ENCODE measurements around the gene COL4A5.
"Not testable (repeated sequence)": the region's sequence is repeated elsewhere in the genome, so short reads cannot be mapped to it uniquely, and the experiment has no call there.

COL4A5 gene

DNA sequence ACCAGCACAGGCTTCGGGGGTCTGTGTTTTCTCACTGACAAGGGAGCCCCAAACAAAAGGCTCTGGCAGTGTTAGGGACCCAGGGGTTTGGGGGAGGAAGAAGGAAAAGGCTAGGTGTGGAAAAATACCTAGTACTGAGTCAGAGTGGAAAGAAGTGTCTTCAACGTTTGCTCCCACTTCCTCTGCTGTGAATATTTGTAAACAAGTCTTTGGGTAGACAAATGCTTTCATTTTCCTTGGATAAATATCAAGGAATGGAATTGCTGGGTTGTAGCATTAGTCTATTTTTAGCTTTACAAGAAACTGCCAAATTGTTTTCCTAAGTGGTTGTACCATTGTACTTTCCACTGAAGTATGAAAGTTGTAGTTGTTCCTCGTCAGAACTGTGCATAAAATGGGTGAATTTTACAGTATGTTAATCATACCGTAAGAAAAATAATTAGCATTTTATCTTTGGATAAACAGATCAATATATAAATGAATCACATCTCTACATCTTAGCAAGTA lies 17.4 kb downstream of the COL4A5 start:
- no peak for DNase-seq

DNA sequence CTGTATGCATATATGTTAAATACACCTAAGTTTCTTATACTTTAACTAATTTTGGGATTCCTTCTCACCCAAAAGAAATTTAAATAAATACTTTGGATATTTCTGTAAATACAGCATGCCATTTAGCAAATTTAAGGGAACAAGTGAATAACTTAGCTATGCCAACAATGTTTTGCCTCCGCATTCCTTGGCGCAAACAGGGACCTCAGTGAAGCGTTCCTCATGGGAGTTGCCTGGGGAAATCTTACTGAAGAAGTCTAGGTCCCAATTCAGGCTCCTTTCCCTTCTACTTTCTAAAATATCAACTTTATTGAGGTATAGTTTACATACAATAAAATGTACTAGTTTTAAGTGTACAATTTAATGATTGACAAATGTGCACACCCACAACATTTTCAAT lies 25.0 kb downstream of the COL4A5 start:
- no peak for DNase-seq

DNA sequence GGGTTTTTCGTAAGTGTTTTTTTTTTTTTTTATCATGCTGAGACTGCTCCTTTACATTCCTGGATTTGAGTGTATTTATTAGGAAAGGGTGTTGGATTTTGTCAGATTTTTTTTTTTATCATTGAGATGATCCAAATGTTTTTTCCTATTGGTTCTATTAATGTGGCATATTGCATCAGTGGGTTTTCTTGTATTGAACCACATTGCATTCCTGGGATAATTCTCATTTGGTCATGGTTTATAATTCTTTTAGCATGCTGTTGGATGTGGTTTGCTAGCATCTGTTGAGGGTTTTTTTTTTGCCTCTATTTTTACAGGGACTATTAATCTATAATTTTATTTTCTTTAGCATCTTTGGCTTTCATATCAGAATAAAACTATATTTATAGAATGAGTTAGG lies 28.8 kb downstream of the COL4A5 start:
- no peak for DNase-seq

DNA sequence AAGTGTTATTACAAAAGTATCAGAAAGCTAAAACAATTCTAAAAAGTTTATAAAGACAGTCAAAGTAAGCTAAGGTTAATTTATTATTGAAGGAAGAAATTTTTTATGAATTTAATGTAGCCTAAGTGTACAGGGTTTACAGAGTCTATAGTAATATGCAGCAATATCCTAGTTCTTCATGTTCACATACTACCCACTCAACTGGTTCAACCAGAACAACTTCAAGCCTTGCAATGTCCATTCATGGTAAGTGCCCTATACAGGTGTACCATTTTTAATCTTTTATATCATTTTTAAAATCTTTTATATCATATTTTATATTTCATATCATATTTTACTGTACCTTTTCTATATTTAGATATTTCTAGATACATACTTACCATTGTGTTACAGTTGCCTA lies 34.3 kb downstream of the COL4A5 start:
- no peak for DNase-seq

DNA sequence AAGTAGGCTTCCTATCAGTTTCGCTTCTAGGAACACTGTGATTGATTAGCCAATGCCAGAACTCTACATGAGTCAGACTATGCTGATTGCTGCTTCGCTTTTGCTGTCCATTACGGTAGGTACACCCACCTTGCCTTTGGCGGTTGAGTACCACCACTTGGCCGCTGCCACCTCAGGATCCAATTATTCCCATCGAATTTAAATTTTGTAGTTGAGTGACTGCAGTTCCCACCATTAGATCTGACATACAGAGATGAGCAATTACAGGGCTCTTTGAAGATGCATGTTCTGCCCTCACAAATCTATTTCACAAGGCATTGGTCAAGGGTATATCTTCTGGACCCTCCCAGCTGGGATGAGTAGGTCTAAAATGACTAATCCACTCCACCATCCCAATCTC lies 41.9 kb downstream of the COL4A5 start:
- not testable (repeated sequence) for DNase-seq

DNA sequence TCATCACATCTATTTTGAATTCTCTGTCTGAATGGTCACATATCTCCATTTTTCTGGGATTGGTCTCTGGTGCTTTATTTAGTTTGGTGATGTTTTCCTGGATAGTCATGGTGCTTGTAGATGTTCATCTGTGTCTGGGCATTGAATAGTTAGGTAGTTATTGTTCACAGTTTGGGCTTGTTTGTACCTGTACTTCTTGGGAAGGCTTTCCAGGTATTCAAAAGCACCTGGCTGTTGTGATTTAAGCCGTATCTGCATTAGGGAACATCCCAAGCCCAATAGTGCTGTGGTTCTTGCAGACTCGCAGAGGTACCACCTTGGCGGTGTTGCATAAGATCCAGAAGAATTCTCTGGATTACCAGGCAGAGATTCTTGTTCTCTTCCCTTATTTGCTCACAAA lies 44.6 kb downstream of the COL4A5 start:
- DNase-seq, result no peak

DNA sequence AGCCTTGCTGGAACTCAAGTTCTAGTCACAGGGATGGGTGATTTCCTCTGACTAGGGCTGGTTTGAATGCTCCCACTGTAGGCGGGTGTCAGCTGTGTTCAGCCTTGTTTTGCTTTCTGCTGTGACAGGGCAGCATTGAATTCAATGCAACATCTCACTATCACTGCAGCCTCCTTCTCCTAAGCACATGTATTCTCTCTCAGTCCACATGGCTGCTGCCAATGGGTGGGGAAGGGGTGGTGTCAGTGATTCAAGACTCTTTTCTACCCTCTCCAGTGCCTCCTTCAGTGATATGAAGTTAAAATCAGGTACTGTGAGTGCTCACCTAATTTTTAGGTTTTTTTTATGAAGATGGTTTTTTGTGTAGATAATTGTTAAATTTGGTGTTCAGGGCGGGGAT lies 46.3 kb downstream of the COL4A5 start:
- DNase-seq, result no peak

DNA sequence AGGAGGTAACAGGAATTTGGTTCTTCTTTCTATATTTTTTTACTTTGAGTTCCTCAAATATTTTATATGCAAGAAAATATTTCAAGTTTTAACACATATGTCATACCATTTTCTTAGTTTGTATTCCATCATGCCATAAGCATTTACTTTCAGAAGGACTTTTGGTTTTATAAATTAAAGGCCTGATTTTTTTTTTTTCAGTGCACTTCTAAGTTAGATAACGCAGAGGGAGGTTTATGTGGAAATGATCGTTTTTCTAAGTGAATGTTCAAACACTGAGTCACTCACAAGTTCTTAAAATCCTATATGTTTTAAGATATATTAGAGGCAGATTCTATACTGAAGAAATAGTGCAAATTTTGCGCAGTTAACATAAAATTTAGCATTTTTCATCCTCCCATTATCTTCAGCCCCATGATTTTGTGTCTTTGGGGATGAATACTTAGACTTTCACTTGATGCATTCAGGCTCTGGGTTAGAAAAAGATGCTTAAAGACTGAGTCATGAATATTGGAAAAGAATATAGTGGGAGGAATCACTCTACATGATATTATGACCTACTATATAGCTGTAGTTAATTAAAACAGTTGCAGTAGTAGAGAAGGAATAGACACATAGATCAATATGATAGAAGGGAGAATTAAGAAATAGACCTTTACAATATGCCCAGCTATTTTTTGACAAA lies 54.9 kb downstream of the COL4A5 start:
- no peak for DNase-seq

DNA sequence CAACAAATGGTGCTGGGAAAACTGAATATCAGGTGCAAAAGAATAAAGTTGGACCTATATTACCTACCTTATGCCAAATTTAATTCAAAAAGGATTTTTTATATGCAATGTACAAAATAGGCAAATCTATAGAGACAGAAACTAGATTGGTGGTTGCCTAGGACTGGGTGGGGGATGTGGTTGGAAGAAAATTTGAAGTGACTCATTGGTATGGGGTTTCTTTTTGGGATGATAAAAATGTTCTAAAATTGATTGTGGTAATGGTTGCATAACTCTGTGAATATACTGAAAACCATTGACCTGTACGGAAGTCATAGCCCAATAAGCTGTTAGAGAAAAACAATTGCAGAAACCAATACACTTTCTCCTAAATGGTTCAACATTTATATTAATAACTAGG lies 72.1 kb downstream of the COL4A5 start:
- DNase-seq, result no peak

DNA sequence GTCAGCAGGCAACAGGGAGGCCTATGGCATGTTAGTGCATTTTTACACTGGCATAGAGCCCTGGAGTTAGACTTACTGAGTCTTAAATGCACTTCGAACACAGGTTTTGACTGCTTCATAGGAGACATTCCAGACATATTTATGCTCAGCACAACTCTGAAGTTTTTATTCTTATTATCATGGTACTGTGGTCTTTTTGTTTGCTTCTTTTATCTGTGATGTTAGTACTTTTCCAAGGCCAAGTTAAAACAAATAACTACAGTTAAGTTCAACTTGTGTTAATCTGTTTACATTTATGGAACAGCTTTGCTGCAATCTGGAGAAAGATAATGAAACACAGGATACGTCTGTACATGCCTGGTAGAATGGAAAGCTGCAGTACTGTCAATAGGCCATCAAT lies 76.5 kb downstream of the COL4A5 start:
- no peak for DNase-seq

DNA sequence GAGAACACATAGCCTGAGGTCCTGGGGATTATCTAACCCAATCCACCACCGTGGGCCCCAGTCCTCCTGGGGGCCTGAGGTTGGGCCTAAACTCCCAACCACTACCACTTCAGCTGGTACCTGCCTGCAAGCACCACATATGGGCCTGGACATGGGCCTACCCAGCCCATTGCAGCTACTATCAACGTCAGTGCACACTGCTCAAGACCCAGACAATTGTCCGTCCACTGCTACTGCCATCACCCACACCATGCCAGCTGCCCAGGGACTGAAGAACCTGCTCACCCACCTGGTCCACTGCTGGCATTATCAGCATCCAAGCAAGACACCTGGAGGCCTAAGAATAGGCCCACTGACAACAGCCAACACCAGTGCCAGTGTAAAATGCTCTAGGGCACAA lies 88.1 kb downstream of the COL4A5 start:
- DNase-seq, result no peak

DNA sequence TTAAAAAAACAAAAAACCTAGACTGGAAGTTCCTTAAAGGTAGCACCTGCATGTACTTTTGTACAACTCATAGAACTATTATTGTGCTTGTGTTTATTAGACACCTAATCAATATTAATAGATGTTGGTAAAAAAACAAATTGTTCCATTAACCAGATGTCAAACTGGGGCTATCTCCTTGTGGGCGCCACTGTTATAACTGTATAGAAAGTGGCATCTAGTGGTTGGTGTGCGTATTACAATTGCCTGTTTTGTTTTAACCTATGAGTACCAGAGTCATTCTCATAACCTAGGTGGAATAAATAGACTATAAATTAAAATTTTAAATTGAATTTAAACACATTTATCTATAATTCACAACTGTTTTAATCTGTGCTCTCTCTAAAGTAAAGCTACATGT lies 97.4 kb downstream of the COL4A5 start:
- DNase-seq, result peak in 1 of 2 donors; percentile 10

DNA sequence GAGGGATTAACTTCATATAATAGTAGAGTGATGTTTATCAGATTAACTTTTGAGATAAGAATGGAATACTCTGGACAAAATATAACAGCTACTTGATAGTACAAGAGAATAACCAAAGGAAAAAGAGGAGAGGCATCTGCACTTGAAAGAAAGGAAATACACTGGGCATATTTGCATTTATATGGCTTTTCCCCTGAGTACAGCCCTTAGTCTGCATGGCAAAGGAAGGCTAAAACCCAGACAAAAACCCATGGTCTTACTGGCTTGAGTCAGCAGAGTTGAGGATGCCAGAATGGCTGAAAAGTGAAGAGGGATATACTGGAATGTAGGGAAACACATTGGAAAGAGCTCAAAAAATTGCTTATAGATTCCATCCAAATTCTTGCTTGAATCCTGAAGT lies 101.6 kb downstream of the COL4A5 start:
- no peak for DNase-seq

DNA sequence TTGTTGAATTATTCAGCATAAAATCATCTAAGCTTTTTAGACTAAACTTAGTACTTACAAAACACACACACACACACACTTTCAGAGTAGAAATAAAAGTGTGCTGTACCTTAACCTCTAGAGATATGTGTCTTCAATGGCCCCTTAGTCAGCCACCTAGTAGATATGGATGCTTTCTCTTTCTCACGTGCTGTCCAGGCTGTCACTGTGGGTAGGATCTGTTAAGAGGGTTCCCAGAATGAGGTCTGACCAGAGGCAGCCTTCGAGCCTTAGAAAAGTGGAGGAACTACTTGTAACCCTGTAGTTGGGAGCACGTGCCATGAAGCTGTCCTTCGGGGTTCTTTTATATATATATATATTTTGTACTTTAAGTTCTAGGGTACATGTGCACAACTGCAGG lies 117.9 kb downstream of the COL4A5 start:
- DNase-seq, result no peak

DNA sequence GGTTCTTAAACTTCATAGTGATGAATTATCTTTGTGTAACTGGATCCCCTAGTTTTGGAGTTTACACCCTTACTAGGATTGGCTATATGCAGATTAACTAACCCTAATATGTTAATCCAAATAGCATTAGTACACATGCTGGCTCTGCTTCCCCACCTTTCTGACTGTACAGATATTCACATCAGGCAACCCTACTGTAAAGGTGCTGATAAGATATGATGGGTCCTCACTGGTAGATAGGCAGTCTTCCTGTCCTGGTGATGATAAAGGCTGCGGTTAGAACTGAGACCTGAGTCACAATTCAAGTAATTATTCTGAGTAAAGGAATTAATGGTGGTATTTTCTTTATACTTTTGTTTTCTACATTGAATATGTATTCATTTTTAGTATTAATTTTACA lies 118.6 kb downstream of the COL4A5 start:
- no peak for DNase-seq

DNA sequence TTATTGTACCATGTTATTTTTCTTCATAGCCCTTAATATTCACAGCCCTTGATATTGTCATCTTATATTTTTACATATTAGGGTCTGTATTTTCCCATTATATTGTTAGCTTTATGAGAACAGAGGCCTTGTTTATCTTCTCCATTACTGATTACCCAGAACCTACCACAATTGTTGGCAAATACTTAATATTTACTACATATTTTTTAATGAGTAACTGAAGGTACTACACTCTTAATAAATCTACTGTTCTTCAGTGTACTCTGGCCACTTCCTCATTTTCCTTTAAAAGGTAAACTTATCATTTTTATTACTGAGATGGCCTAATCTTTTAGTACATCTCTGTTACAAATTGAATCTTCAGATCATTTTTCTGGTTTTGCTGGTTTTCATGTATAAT lies 133.5 kb downstream of the COL4A5 start:
- DNase-seq, result no peak

DNA sequence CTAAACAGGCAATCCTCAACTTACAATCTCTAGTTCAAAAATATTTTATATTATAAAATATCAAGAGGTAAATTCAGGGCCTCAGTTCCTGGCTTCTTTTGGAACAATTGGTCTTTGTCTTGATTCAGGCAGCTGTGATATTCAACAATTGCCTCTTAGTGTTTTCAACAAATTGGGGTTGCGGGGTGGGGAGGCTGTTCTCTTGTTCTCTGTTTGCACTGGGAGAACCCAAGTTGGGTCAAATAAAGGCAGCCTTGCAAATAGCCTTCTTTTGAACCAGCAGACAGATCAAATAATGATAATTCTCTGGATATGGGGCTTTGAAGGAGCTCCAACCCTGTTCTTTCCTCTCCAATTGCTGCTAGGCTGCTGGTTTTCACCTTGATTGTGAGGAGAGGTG lies 142.5 kb downstream of the COL4A5 start:
- no peak for DNase-seq

DNA sequence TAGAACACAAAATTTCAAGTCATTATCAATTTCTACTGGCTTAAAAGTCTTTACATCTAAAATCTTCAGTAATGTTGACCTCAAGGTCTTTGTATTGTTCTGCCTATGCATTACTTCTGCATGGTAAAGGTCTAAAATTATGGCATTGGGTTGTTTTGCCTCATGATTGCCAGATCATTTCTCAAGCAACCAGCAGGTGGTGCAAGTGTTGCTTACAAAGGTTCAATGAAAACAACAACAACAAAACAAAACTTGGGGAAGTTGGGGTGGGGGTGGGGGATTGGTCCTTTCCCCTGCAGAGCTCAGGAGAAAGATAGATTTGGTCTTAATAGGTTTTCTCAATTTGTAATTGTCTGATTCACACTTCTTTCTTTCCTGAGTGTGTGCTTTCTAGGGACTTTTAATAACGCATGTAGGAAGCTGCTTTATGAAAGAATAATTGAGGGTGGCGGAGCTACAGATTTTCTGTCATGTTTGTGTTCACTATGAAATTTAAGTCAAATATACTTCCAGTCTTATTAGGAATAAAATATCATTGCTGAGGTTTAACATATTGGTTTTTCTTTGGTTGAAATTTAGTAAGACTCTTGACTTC lies 145.1 kb downstream of the COL4A5 start:
- DNase-seq, result peak in 1 of 2 donors; percentile 1

DNA sequence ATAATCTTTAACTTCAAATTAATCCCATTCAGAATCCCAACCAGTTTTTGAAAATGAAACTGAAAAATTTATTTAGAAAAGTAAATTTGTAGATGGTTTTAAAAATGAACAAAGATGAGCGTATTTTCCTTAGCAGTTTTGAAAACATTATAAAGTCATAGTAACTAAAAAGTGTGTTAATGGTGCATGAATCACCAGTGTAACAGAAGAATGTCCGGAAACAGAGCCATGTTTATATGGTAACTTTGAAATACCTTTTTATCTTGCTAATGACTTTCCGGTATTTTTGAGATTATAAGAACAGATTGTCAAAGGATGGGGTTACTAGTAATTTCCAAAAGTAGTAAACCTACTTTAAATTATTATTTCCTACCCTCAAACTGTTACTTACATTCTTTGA lies 150.9 kb downstream of the COL4A5 start:
- DNase-seq, result no peak

DNA sequence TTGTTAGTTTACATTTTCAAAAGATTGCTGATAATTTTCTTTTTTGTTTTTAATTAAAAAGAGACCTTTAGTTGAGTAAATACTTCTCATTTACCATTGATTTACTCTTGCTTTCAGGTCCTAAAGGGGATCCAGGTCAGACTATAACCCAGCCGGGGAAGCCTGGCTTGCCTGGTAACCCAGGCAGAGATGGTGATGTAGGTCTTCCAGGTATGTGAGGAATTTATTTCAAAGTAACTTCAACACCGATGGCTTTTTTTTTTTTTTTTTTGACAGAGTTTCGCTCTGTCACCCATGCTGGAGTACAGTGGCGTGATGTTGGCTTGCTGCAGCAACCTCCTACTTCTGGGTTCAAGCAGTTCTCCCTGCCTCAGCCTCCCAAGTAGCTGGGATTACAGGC lies 161.6 kb downstream of the COL4A5 start:
- no peak for DNase-seq

DNA sequence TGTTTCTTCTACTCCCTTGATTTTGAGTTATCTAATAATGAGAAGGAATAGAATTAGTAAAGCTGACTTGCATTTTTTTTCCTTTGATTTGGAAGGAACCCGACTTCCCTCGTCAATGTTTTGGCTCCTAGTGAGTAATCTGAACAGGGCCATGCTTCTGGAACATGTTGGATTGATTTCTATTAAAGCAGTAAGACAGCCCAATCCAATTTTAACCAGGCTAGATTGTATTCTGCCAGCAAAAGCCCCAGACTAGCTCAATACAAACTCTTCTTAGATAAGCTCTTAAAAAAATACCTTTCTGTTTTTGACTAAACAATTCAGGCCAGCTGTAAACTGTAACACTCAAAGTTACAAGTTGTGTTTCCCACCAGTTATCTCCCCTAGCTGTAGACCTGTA lies 170.5 kb downstream of the COL4A5 start:
- no peak for DNase-seq

DNA sequence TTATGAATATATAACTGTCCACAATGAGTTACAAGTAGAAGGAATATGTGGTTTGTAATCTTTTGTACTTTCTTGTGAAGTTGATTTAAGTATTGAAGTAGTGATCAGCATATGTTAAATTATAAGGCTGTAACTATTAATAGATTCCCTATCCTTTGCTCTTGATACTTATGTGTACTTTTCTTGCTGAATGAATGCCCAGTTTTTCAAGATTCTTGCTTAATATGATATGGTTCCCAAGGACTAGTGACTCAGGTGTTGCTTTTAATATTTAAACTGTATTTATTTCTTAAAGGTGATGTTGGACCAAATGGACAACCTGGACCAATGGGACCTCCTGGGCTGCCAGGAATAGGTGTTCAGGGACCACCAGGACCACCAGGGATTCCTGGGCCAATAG lies 175.0 kb downstream of the COL4A5 start:
- no peak for DNase-seq

DNA sequence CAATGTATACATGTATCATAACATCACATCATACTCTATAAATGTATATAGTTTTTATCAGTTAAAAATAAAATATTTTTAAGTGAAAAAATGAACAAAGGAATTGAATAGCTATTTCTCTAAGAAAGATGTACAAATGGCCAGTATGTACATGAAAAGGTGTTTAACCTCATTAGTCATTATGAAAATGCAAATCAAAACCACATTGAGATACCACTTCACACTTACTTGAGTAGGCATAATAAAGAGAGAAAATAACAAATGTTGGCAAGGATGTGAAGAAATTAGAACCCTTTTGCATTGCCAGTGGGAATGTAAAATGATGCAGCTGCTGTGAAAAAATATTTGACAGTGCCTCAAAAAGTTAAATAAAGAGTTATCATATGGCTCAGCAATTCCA lies 201.2 kb downstream of the COL4A5 start:
- DNase-seq, result no peak

DNA sequence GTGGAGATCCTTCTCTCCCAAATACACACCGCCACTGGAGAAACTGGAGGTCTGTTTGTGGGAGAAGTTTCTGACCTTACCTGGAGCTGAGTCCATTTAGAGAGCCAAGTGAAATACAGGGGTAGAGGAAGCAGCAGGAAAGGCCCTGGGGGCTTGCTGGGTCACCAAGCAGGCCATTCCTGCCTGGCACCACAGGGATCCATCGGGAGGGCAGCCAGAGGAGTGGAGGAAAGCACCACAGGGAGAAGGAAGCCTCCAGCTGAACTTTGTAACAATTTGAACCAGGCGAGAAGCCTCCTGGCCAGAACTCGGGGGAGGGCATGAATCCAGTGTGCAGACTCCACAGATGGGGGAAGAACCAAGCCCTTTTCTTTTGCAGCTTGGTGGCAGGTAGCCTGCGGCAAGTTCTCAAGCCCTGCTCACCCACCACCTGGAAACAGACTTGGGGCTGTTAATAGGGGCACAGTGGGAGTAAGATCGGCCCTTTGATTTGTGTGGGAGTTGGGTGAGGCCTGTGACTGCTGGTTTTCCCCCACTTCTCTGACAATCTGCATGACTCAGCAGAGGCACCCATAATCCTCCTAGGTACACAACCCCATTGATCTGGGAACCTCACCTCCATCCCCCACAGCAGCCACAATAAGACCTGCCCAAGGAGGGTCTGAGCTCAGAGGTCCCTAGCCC lies 202.1 kb downstream of the COL4A5 start:
- no peak for DNase-seq

DNA sequence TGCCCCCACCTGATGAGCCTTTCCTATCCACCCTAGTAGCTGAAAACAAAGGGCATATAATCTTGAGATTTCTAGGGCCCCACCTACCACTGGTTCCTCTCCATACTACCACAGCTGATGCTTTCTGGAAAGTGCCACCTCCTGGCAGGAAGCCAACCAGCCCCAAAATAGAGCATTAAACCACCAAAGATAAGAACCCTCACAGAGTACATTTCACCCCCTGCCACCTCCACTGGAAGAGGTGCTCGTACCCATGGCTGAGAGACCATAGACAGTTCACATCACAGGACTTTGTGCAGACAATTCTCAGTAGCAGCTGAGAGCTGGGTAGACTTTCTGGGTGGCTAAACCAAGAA lies 202.6 kb downstream of the COL4A5 start:
- DNase-seq, result no peak

All from inflammatory macrophage treated with lipopolysaccharide for 1 hour (primary cell).